Gastrocnemius medialis (tissue), 4 donors: ENCODE results near the gene CRHR2. TPM values are rescaled to one million over a fixed set of nuclear protein-coding genes. Genes with fewer than 3 reads are reported as not detected.

Experiments used
- ATAC-seq, 2 donors: fragments of 150-250 bp; one replicate each; pipeline ENCODE4 v1.9.1; 2016
- DNase-seq, 2 donors: peaks; one replicate each; pipeline ENCODE4 v3.0.0-alpha.2; 2019
- H3K27ac ChIP-seq, 4 donors: fragments of 200-600 bp; sonication (generic); 1 replicate in 1 of 4; 2 replicates in 3 of 4; pipeline ENCODE4 v1.5.1; 2016 to 2018; ENCODE audit warnings: mild to moderate bottlenecking in 2 of 4, moderate library complexity in 1 of 4
- H3K27me3 ChIP-seq, 3 donors: fragments of 200-600 bp; sonication (generic) in 2 of 3; 1 replicate in 1 of 3; 2 replicates in 2 of 3; pipeline versions ENCODE4 v1.5.1 to v1.6.0; 2016 to 2019; ENCODE audit warnings: mild to moderate bottlenecking in 1 of 3, moderate library complexity in 1 of 3
- H3K36me3 ChIP-seq, 2 donors: fragments of 200-600 bp; sonication (generic) in 1 of 2; one replicate each; pipeline ENCODE4 v1.5.1; 2017 to 2018
- H3K4me1 ChIP-seq, 2 donors: fragments of 200-600 bp; sonication (generic) in 1 of 2; one replicate each; pipeline ENCODE4 v1.5.1; 2016 to 2017; ENCODE audit warnings: mild to moderate bottlenecking in 2 of 2
- H3K4me3 ChIP-seq, 4 donors: fragments of 200-600 bp; sonication (generic) in 3 of 4; 1 replicate in 1 of 4; 2 replicates in 3 of 4; pipeline ENCODE4 v1.5.1; 2016 to 2019; ENCODE audit warnings: mild to moderate bottlenecking in 2 of 4
- H3K9me3 ChIP-seq, 3 donors: fragments of 200-600 bp; sonication (generic) in 2 of 3; 1 replicate in 1 of 3; 2 replicates in 2 of 3; pipeline ENCODE4 v1.5.1; 2016 to 2019
- POLR2A ChIP-seq, 2 donors: fragments of 450-650 bp; IDR thresholded peaks; one replicate each; pipeline ENCODE4 v1.6.1; 2017; ENCODE audit warnings: antibody characterized with exemption in 2 of 2, mild to moderate bottlenecking in 2 of 2, moderate library complexity in 2 of 2
- in situ Hi-C, 4 donors: fragments of 200-750 bp; cut with MboI; loops; one replicate each; pipeline versions ENCODE4 v1.15.0 to v1.8.0; 2017; ENCODE audit warnings: low sequenced_read_pairs in 4 of 4
- intact Hi-C: fragments of 100-400 bp; cut with DNase I; formaldehyde crosslinking; loops from one replicate; pipeline ENCODE4 v1.15.1; 2023; ENCODE audit warnings: low total_unique reads
- total RNA-seq, 4 donors: library from RNA; depleted of rRNA; stranded (reverse); fragments of >200 nt; gene quantifications; one replicate each; pipeline versions ENCODE4 v1.1.0 to v1.2.3, GENCODE V29; 2016
- TF ChIP-seq, protein P1 (sequence below), 5 experiments: fragments of 450-650 bp in 3 of 5; fragments of 200-600 bp in 2 of 5; sonication (generic) in 2 of 5; IDR thresholded peaks in 4 of 5; conservative IDR thresholded peaks in 1 of 5; 1 replicate in 4 of 5; 2 replicates in 1 of 5; pipeline ENCODE4 v1.5.1; 2016 to 2019; ENCODE audit warnings: antibody characterized with exemption in 5 of 5, mild to moderate bottlenecking in 3 of 5, moderate library complexity in 3 of 5

CRHR2 gene
- total RNA-seq, 4 donors from 2014 or later = 0.07 to 0.52 TPM; not detected in 2

DNA sequence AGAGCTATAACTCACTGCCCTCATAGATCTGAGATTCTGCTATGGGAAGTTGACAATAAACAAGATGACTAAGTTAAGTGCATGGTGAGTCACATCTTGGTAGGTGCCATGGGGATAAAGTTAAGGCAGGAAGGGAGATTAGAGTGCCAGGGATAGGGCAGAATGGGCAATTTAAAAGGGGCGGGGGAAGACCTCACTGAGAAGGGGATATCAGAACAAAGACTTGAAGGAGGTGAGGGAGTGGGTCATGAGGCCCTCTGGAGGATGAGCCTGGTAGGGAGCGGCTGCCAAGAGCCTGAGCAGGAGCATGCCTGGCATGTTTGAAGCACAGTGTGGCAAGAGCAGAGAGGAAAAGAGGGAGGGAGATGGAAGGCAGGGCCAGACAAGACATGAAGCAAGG, 34.9 kb upstream of the CRHR2 start:
- Histone ChIP-seq H3K27ac (no peak overlapping the region), H3K9me3 (peaks cover 0 to 3% (median 0%) of the 10 kb centered on the region in 3 donors), H3K27me3 (no peaks in the 10 kb centered on the region), H3K4me3 (no peak overlapping the region), H3K36me3 (no peaks in the 10 kb centered on the region), H3K4me1 (no peaks in the 10 kb centered on the region)
- TF ChIP-seq, protein P1, sequence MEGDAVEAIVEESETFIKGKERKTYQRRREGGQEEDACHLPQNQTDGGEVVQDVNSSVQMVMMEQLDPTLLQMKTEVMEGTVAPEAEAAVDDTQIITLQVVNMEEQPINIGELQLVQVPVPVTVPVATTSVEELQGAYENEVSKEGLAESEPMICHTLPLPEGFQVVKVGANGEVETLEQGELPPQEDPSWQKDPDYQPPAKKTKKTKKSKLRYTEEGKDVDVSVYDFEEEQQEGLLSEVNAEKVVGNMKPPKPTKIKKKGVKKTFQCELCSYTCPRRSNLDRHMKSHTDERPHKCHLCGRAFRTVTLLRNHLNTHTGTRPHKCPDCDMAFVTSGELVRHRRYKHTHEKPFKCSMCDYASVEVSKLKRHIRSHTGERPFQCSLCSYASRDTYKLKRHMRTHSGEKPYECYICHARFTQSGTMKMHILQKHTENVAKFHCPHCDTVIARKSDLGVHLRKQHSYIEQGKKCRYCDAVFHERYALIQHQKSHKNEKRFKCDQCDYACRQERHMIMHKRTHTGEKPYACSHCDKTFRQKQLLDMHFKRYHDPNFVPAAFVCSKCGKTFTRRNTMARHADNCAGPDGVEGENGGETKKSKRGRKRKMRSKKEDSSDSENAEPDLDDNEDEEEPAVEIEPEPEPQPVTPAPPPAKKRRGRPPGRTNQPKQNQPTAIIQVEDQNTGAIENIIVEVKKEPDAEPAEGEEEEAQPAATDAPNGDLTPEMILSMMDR (IDR thresholded peaks at IDR 0.05 in 4 of 5, conservative IDR thresholded peaks at IDR 0.05 in 1 of 5) = no peak
- intact Hi-C loops (loop anchor here (5.0 kb wide), 1 partner anchor 35 kb away; the partner anchor contains the start of gene CRHR2), in situ Hi-C loops (no loop called here)
- ATAC-seq (peak; percentile 21 to 36), DNase-seq (no peak)

DNA sequence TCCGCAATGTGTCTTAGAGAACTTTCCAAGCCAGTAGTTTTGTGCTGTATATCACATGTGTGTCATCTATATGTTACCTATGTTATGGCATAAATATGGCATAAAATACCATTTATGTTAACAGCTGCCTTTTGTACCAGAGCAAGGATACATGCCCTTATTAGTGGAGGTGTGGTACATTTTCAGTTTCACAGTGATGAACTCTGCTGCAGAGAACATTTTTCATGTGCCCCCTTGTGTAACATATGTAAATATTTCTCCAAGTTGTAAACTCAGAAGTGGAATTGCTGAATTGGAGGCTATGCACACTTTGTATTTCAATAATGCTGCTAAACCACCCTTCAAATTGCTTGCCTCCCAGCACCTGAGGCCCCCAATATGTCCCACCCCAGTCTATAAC, 31.9 kb upstream of the CRHR2 start:
- no peaks in the 10 kb centered on the region for H3K4me1 ChIP-seq
- peaks cover 0 to 3% (median 0%) of the 10 kb centered on the region in 3 donors for H3K9me3 ChIP-seq
- no peaks in the 10 kb centered on the region for H3K36me3 ChIP-seq
- ATAC-seq (no peak), DNase-seq (no peak)
- H3K27me3 ChIP-seq = no peaks in the 10 kb centered on the region
- intact Hi-C loops (no loop called here), in situ Hi-C loops (no loop called here)
- no peak overlapping the region for H3K4me3 ChIP-seq
- H3K27ac ChIP-seq = no peak overlapping the region
- TF ChIP-seq, protein P1 (IDR thresholded peaks at IDR 0.05 in 4 of 5, conservative IDR thresholded peaks at IDR 0.05 in 1 of 5) = no peak
- no peak for TF ChIP-seq POLR2A (IDR thresholded peaks at IDR 0.05)

DNA sequence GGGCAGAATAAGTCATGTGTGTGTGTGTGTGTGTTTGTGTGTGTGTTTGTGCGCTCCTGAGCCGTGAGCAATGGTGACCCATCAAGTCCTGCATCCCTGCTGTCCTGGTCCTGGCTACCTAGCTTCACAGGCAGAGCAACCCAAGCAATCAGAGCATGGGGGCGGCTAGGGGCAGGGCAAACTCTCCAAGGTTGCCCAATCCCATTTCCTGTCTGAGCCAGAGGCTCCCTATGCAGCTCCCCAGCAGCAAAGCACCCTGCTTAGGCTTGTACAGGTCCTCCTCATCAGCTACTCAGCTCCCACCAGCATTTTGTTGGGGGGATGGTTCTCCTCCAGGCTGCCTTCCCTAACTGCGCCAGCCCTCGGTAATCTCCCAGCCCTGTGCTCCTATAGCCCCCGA, 31.1 kb upstream of the CRHR2 start:
- ATAC-seq (no peak), DNase-seq (no peak)
- no peaks in the 10 kb centered on the region for H3K27me3 ChIP-seq
- peaks cover 0 to 2% (median 0%) of the 10 kb centered on the region in 3 donors for H3K9me3 ChIP-seq
- no peaks in the 10 kb centered on the region for H3K36me3 ChIP-seq
- in situ Hi-C loops (no loop called here), intact Hi-C loops (no loop called here)
- H3K4me1 ChIP-seq = no peaks in the 10 kb centered on the region
- H3K4me3 ChIP-seq = no peak overlapping the region
- H3K27ac ChIP-seq = no peak overlapping the region
- no peak for TF ChIP-seq POLR2A (IDR thresholded peaks at IDR 0.05)
- TF ChIP-seq, protein P1 (IDR thresholded peaks at IDR 0.05 in 4 of 5, conservative IDR thresholded peaks at IDR 0.05 in 1 of 5) = no peak

DNA sequence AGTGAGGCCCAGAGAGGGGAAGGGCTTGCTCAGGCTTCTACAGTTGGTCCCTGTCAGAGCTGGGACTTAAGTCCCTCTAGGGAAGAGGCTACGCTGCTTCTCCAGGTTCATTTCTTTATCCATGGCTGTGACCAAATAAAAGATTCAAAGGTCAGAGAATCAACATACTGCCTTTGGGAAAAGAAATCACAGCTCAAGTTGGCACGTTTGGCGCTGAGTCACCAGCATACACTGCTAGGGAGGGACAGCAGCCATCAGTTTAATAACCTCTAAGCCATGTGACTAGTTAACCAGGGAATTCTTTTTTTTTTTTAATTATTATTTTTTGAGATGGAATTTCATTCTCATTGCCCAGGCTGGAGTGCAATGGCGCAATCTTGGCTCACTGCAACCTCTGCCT, 28.4 kb upstream of the CRHR2 start:
- Histone ChIP-seq H3K36me3 (no peaks in the 10 kb centered on the region), H3K9me3 (no peaks in the 10 kb centered on the region), H3K27ac (peak overlapping the region in 1 of 4 donors; percentile 67), H3K4me3 (no peak overlapping the region), H3K4me1 (peaks cover 10 to 17% of the 10 kb centered on the region in 2 donors), H3K27me3 (no peaks in the 10 kb centered on the region)
- intact Hi-C loops = no loop called here
- DNase-seq = peak in 1 of 2 donors; percentile 51
- peak in 1 of 2 donors; percentile 28 for ATAC-seq
- no peak for TF ChIP-seq POLR2A (IDR thresholded peaks at IDR 0.05)
- in situ Hi-C loops = no loop called here

DNA sequence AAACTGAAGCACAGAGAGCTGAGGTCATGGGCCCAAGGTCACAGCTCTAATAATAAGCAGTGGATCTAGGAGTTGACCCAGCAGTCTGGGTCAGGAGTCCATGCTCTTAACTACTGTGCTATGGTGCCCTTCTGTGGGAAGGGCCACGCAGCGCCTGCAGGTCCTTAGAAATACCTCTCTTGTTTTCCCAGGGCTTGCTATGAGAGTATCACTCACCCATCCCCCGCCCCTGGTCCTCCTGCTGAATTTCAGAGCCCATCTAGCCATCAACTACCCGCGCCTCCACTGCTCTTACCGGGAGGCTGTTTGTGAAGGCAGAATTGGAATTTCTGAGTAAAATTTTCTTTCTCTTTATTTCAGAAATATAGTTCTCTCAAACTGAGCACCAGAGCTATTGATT, 27.3 kb upstream of the CRHR2 start:
- Histone ChIP-seq H3K4me1 (peaks cover 18 to 26% of the 10 kb centered on the region in 2 donors), H3K9me3 (no peaks in the 10 kb centered on the region), H3K4me3 (no peak overlapping the region), H3K36me3 (no peaks in the 10 kb centered on the region), H3K27me3 (no peaks in the 10 kb centered on the region), H3K27ac (peak overlapping the region; percentile 16 to 67 (median 32))
- ATAC-seq (no peak), DNase-seq (no peak)
- in situ Hi-C loops (no loop called here), intact Hi-C loops (no loop called here)
- no peak for TF ChIP-seq POLR2A (IDR thresholded peaks at IDR 0.05)
- TF ChIP-seq, protein P1 (IDR thresholded peaks at IDR 0.05 in 4 of 5, conservative IDR thresholded peaks at IDR 0.05 in 1 of 5) = no peak
